Erythroblast (primary cell): ENCODE data around the gene MCM9.

ENCODE experiments used
- GATA1 ChIP-seq: IDR thresholded peaks from 2 replicates; pipeline ENCODE4 v1.6.1; 2011; ENCODE audit warnings: low read depth, mild to moderate bottlenecking, control low read depth, low read length, moderate library complexity
- POLR2A ChIP-seq: IDR thresholded peaks from 2 replicates; pipeline ENCODE4 v1.6.1; 2011; ENCODE audit warnings: mild to moderate bottlenecking, low read length

DNA sequence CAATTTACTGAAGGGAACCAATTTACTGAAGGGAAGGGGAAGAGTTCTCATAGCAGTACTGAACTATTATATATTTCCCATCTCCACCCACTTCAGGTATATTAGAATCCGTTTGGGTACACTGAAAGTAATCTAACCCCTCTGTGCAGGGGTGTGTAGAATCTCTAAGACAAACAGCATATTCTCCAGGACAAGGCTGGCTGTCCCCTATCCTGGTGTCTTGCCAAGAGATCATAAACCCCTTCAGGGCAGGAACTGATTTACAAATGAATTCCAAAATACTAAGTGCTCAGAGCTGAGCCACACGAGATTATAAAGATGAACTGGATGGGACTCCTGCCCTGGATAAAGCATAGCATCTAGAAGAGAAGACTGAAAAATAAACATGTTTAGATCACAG is 31.8 kb downstream of the MCM9 start:
- TF ChIP-seq POLR2A: no peak
- TF ChIP-seq GATA1: no peak
